ENCODE measurements around the gene STT3A. TPM values are rescaled to one million over a fixed set of nuclear protein-coding genes. Genes with fewer than 3 reads are reported as not detected.

The STT3A gene
- total and polyA plus RNA-seq, 3 donors from 2014 or later, result 83.3 to 147 (median 86.0) TPM

GRCh38 chr11:125637840-125638239 is 45.2 kb downstream of the STT3A start:
- Histone ChIP-seq H3K27me3 (no peaks in the 10 kb centered on the region), H3K27ac (no peak overlapping the region), H3K4me1 (no peaks in the 10 kb centered on the region), H3K9me3 (no peaks in the 10 kb centered on the region), H3K36me3 (ENCODE audit: low read depth, missing control alignments) (no peaks in the 10 kb centered on the region), H3K4me3 (no peak overlapping the region)
- DNase-seq, result no peak
- intact Hi-C loops (cut with DNase I; ENCODE audit: low total_unique reads), result no loop called here
- TF ChIP-seq POLR2A (IDR thresholded peaks at IDR 0.05), result no peak
- TF ChIP-seq, protein P1, sequence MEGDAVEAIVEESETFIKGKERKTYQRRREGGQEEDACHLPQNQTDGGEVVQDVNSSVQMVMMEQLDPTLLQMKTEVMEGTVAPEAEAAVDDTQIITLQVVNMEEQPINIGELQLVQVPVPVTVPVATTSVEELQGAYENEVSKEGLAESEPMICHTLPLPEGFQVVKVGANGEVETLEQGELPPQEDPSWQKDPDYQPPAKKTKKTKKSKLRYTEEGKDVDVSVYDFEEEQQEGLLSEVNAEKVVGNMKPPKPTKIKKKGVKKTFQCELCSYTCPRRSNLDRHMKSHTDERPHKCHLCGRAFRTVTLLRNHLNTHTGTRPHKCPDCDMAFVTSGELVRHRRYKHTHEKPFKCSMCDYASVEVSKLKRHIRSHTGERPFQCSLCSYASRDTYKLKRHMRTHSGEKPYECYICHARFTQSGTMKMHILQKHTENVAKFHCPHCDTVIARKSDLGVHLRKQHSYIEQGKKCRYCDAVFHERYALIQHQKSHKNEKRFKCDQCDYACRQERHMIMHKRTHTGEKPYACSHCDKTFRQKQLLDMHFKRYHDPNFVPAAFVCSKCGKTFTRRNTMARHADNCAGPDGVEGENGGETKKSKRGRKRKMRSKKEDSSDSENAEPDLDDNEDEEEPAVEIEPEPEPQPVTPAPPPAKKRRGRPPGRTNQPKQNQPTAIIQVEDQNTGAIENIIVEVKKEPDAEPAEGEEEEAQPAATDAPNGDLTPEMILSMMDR (IDR thresholded peaks at IDR 0.05), result no peak
- WGBS, 2 donors, result 86 to 94% methylated on average over 3 of the region's 3 CpGs

DNA sequence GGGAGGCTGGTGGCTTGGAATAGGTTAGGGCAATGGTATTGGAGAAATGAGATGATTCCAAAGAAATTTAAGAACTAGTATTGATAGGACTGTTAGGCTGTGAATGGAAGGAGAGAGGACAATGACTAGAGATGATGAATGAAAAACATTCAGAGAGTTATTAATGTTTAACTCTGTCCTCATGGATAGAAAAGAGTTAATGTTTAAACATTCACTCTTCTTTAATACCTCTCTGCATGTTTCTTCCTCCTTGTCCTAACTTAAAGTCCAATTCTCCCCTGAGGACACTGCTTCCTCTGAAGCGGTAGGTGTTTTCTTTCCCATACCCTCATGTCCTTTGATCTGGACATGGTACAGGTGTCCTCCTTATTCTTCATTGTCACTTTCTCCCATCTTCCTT is 45.7 kb downstream of the STT3A start:
- intact Hi-C loops (cut with DNase I; ENCODE audit: low total_unique reads), result no loop called here

GRCh38 chr11:125645871-125646270 is 53.2 kb downstream of the STT3A start:
- Histone ChIP-seq H3K36me3 (ENCODE audit: low read depth, missing control alignments) (no peaks in the 10 kb centered on the region), H3K4me1 (no peaks in the 10 kb centered on the region), H3K27me3 (no peaks in the 10 kb centered on the region), H3K27ac (no peak overlapping the region), H3K4me3 (no peak overlapping the region), H3K9me3 (no peaks in the 10 kb centered on the region)
- WGBS, 2 donors, result 93 to 100% methylated on average over 3 of the region's 3 CpGs
- TF ChIP-seq, protein P1 (IDR thresholded peaks at IDR 0.05), result no peak
- TF ChIP-seq POLR2A (IDR thresholded peaks at IDR 0.05), result no peak
- DNase-seq, result no peak
- intact Hi-C loops (cut with DNase I; ENCODE audit: low total_unique reads), result no loop called here

More for the DNA sequence above, 45.7 kb downstream of the STT3A start:
- Histone ChIP-seq H3K4me1 (no peaks in the 10 kb centered on the region), H3K9me3 (no peaks in the 10 kb centered on the region), H3K36me3 (ENCODE audit: low read depth, missing control alignments) (no peaks in the 10 kb centered on the region), H3K4me3 (no peak overlapping the region), H3K27ac (no peak overlapping the region), H3K27me3 (no peaks in the 10 kb centered on the region)
- DNase-seq, result no peak
- TF ChIP-seq POLR2A (IDR thresholded peaks at IDR 0.05), result no peak
- TF ChIP-seq, protein P1 (IDR thresholded peaks at IDR 0.05), result no peak
- WGBS, 2 donors, result 92 to 100% methylated on average over 1 of the region's 1 CpG

- Histone ChIP-seq H3K4me3 (no peak overlapping the region), H3K27me3 (no peaks in the 10 kb centered on the region), H3K9me3 (no peaks in the 10 kb centered on the region), H3K4me1 (no peaks in the 10 kb centered on the region), H3K27ac (no peak overlapping the region), H3K36me3 (ENCODE audit: low read depth, missing control alignments) (no peaks in the 10 kb centered on the region)
- intact Hi-C loops (cut with DNase I; ENCODE audit: low total_unique reads), result no loop called here
- DNase-seq, result no peak
- TF ChIP-seq POLR2A (IDR thresholded peaks at IDR 0.05), result no peak
- TF ChIP-seq, protein P1 (IDR thresholded peaks at IDR 0.05), result no peak
- 92 to 93% methylated on average over 6 of the region's 6 CpGs for WGBS, 2 donors
Measured at GRCh38 chr11:125649465-125650166, 57.0 kb downstream of the STT3A start.

- 95 to 98% methylated on average over 2 of the region's 2 CpGs for WGBS, 2 donors
- intact Hi-C loops (cut with DNase I; ENCODE audit: low total_unique reads), result no loop called here
- DNase-seq, result no peak
- H3K9me3 ChIP-seq, result no peaks in the 10 kb centered on the region
- no peaks in the 10 kb centered on the region for H3K36me3 ChIP-seq (ENCODE audit: low read depth, missing control alignments)
- no peak for TF ChIP-seq POLR2A (IDR thresholded peaks at IDR 0.05)
- TF ChIP-seq, protein P1 (IDR thresholded peaks at IDR 0.05), result no peak
- no peaks in the 10 kb centered on the region for H3K27me3 ChIP-seq
- no peaks in the 10 kb centered on the region for H3K4me1 ChIP-seq
- no peak overlapping the region for H3K27ac ChIP-seq
- H3K4me3 ChIP-seq, result no peak overlapping the region
Measured at GRCh38 chr11:125662689-125663088, 70.0 kb downstream of the STT3A start.

All from testis (tissue), 3 donors.